Measurements from ENCODE around the gene S100A1. TPM values are rescaled to one million over a fixed set of nuclear protein-coding genes. Genes with fewer than 3 reads are reported as not detected.

The S100A1 gene
- total and polyA plus RNA-seq, 2 of the 8 experiments (the other 6 are each of a cell fraction or from before 2014, with no cell fraction given), result 2.0 TPM; not detected in 1

- Histone ChIP-seq H4K91ac (replicated peaks; ENCODE audit: insufficient read length, low read length) (no peak overlapping the region), H3K18ac (ENCODE audit: extremely low read depth, low read length) (no peak overlapping the region), H2BK20ac (ENCODE audit: low read length) (no peak overlapping the region), H4K5ac (ENCODE audit: insufficient read length, low read depth, low read length) (no peak overlapping the region), H2BK5ac (ENCODE audit: low read depth, low read length) (no peak overlapping the region), H3K79me2 (ENCODE audit: control insufficient read depth in 1 of 2, insufficient read depth in 2 of 2, low read length in 2 of 2) (no peaks in the 10 kb centered on the region), H3K27ac (ENCODE audit: low read depth, low read length) (no peak overlapping the region), H2BK12ac (ENCODE audit: low read depth, low read length) (no peak overlapping the region), H3K4me3 (ENCODE audit: extremely low read depth in 1 of 4, insufficient read depth in 2 of 4, low read depth in 3 of 4, low read length in 4 of 4) (no peak overlapping the region), H4K20me1 (replicated peaks in 1 of 2; ENCODE audit: control insufficient read depth in 1 of 2, insufficient read depth in 2 of 2, low read length in 2 of 2) (no peaks in the 10 kb centered on the region), H3K79me1 (ENCODE audit: low read depth, low read length) (no peaks in the 10 kb centered on the region), H3K4ac (replicated peaks; ENCODE audit: insufficient read length, low read depth, low read length) (no peak overlapping the region), H2BK120ac (replicated peaks; ENCODE audit: low read depth, low read length) (no peak overlapping the region), H3K9ac (replicated peaks in 1 of 4; ENCODE audit: extremely low read depth in 1 of 4, low read depth in 3 of 4, low read length in 3 of 4) (no peak overlapping the region), H2AFZ (ENCODE audit: low read length) (0 out of 2 replicates have a peak overlapping the region, but pooled peaks have one; percentile 42), H3K14ac (ENCODE audit: insufficient read length) (no peak overlapping the region), H3K36me3 (ENCODE audit: control insufficient read depth in 2 of 4, insufficient read depth in 4 of 4, low read length in 3 of 4) (no peaks in the 10 kb centered on the region), H3K23ac (ENCODE audit: insufficient read length) (no peak overlapping the region), H3K9me3 (ENCODE audit: insufficient read depth in 2 of 2, low read depth in 1 of 2, low read length in 1 of 2) (peaks cover 0 to 2% of the 10 kb centered on the region in 2 experiments; a peak in 1 of 4 replicates), H2BK15ac (ENCODE audit: low read length) (no peak overlapping the region), H2AK5ac (ENCODE audit: low read depth, low read length) (no peak overlapping the region), H3K4me1 (replicated peaks in 1 of 4; ENCODE audit: control insufficient read depth in 3 of 4, insufficient read depth in 4 of 4, low read length in 3 of 4) (no peaks in the 10 kb centered on the region), H4K8ac (ENCODE audit: extremely low read depth, insufficient read depth, low read length) (no peak overlapping the region), H3K4me2 (ENCODE audit: insufficient read depth in 1 of 2, low read depth in 2 of 2, low read length in 2 of 2) (no peak overlapping the region), H3K23me2 (ENCODE audit: low read depth, low read length) (no peaks in the 10 kb centered on the region), H3K56ac (replicated peaks; ENCODE audit: insufficient read length, low read depth, low read length) (no peak overlapping the region), H3K27me3 (replicated peaks in 1 of 4; ENCODE audit: control insufficient read depth in 3 of 4, extremely low read depth in 1 of 4, insufficient read depth in 3 of 4, low read length in 3 of 4) (no peaks in the 10 kb centered on the region)
- 73% methylated on average over 1 of the region's 1 CpG; no CpG with 5 or more reads in 1 of the 2 experiments for WGBS, 2 experiments (ENCODE audit: extremely low coverage in 1 of 2, insufficient coverage in 1 of 2, insufficient read length in 1 of 2, insufficient replicate concordance in 2 of 2, low coverage in 1 of 2, low lambda C conversion rate in 2 of 2, missing lambda C conversion rate in 1 of 2)
- POLR2A ChIA-PET (ENCODE audit: partially characterized antibody), result interaction anchor here (0.8 to 2.7 kb wide), 2 partner anchors 41 to 48 kb away, joined by 5 to 10 read pairs; partner anchors contain the start of genes CHTOP and S100A13
- TF ChIP-seq SAP30 (IDR thresholded peaks at IDR 0.05; ENCODE audit: insufficient read depth, insufficient replicate concordance, low read length) (no peak), TAF1 (IDR thresholded peaks at IDR 0.05; ENCODE audit: low read depth, low read length) (no peak), TCF12 (IDR thresholded peaks at IDR 0.05; ENCODE audit: low read depth, low read length) (no peak), CREB1 (IDR thresholded peaks at IDR 0.05) (no peak), NANOG (IDR thresholded peaks at IDR 0.05; ENCODE audit: insufficient read depth, low read depth, low read length, poor library complexity, severe bottlenecking) (no peak), KDM5A (IDR thresholded peaks at IDR 0.05; ENCODE audit: low read length) (no peak), SP2 (IDR thresholded peaks at IDR 0.05; ENCODE audit: low read length) (no peak), SIX5 (IDR thresholded peaks at IDR 0.05; ENCODE audit: low read depth, low read length) (no peak), CHD1 (IDR thresholded peaks at IDR 0.05; ENCODE audit: low read depth, low read length) (no peak), CBX8 (IDR thresholded peaks at IDR 0.05; ENCODE audit: borderline replicate concordance, low read depth, low read length) (no peak), CTBP2 (IDR thresholded peaks at IDR 0.05; ENCODE audit: borderline replicate concordance, insufficient read depth, insufficient read length, low read length) (no peak), KDM1A (IDR thresholded peaks at IDR 0.05; ENCODE audit: borderline replicate concordance, low read length) (no peak)
- FAIRE-seq, result no peak
- DNase-seq (ENCODE audit: low read depth in 1 of 2, low spot score in 2 of 2), result no peak
- CTCF ChIA-PET (ENCODE audit: partially characterized antibody), result interaction anchor here (0.5 to 2.0 kb wide), 5 partner anchors 14 to 78 kb away, joined by 3 to 7 read pairs (median 5); partner anchors contain the start of gene S100A13
Measured at GRCh38 chr1:153586347-153586746, 41.9 kb upstream of the S100A1 start.

Data from H1 (cell line).